D721Med (cell line): ENCODE results near the gene SYAP1.

Source experiments
- DNase-seq: peaks from one replicate; pipeline ENCODE4 v3.0.0; 2011; ENCODE audit warnings: low spot score; ENCODE audit not compliant: insufficient read length
- FAIRE-seq: peaks from 2 replicates; lab custom pipeline; 2011; peaks lifted over from hg19 to GRCh38; lab: Jason Lieb, UNC
- CTCF ChIP-seq: IDR thresholded peaks from 2 replicates; pipeline ENCODE4 v1.5.1; 2012; ENCODE audit warnings: mild to moderate bottlenecking, control low read depth; ENCODE audit not compliant: insufficient read depth; ENCODE audit errors: missing control alignments

SYAP1 gene

GRCh38 chrX:16727637-16728036 lies 8.2 kb downstream of the SYAP1 start:
- DNase-seq: no peak
- FAIRE-seq: no peak
- TF ChIP-seq CTCF: no peak

GRCh38 chrX:16730450-16730849 lies 11.0 kb downstream of the SYAP1 start:
- no peak for FAIRE-seq
- TF ChIP-seq CTCF: no peak
- DNase-seq: no peak

GRCh38 chrX:16733013-16733412 lies 13.6 kb downstream of the SYAP1 start:
- FAIRE-seq (no peak), DNase-seq (no peak)
- no peak for TF ChIP-seq CTCF

- TF ChIP-seq CTCF: no peak
- FAIRE-seq (no peak), DNase-seq (no peak)
Measured at GRCh38 chrX:16737024-16737423, 17.6 kb downstream of the SYAP1 start.

- FAIRE-seq (no peak), DNase-seq (no peak)
- no peak for TF ChIP-seq CTCF
Measured at GRCh38 chrX:16739574-16739973, 20.2 kb downstream of the SYAP1 start.

GRCh38 chrX:16743604-16744325 lies 24.4 kb downstream of the SYAP1 start:
- DNase-seq (no peak), FAIRE-seq (no peak)
- no peak for TF ChIP-seq CTCF

- DNase-seq (no peak), FAIRE-seq (no peak)
- no peak for TF ChIP-seq CTCF
Measured at GRCh38 chrX:16745102-16745501, 25.7 kb downstream of the SYAP1 start.
